SK-N-SH treated with all-trans-retinoic acid at 6 μM for 48 hours (cell line): Measurements from ENCODE around the gene LYRM4.

Source experiments
- ATAC-seq: fragments of 200-7000 bp; cut with Tn5 transposase; 3 replicates; pipeline ENCODE4 v1.9.1; 2020; ENCODE audit warnings: mild to moderate bottlenecking, moderate library complexity
- ARNTL ChIP-seq: fragments of 450-650 bp; formaldehyde crosslinking; IDR thresholded peaks from 2 replicates; pipeline ENCODE4 v1.5.0; 2020; ENCODE audit warnings: low read depth, mild to moderate bottlenecking, moderate library complexity, borderline replicate concordance
- BACH2 ChIP-seq: fragments of 250-450 bp; sonication (Bioruptor Pico); IDR thresholded peaks from 2 replicates; pipeline ENCODE4 v1.9.0; 2021; ENCODE audit warnings: mild to moderate bottlenecking, borderline replicate concordance
- CREB5 ChIP-seq: fragments of 250-450 bp; sonication (Bioruptor Pico); IDR thresholded peaks from 2 replicates; pipeline ENCODE4 v1.5.1; 2020; ENCODE audit warnings: low read depth, mild to moderate bottlenecking, moderate library complexity
- CSDC2 ChIP-seq: fragments of 250-450 bp; sonication (Bioruptor Pico); IDR thresholded peaks from 2 replicates; pipeline ENCODE4 v1.5.0; 2020; ENCODE audit warnings: mild to moderate bottlenecking, moderate library complexity
- CSRNP3 ChIP-seq: fragments of 250-450 bp; sonication (Bioruptor Pico); IDR thresholded peaks from 2 replicates; pipeline ENCODE4 v1.5.1; 2021; ENCODE audit warnings: mild to moderate bottlenecking, moderate library complexity
- ESRRG ChIP-seq: fragments of 250-450 bp; sonication (Bioruptor Pico); IDR thresholded peaks from 2 replicates; pipeline ENCODE4 v1.6.1; 2021; ENCODE audit warnings: mild to moderate bottlenecking
- GLIS3 ChIP-seq: fragments of 250-450 bp; sonication (Bioruptor Pico); IDR thresholded peaks from 2 replicates; pipeline ENCODE4 v1.5.0; 2020; ENCODE audit warnings: mild to moderate bottlenecking, moderate library complexity
- ISL1 ChIP-seq: fragments of 250-450 bp; sonication (Bioruptor Pico); IDR thresholded peaks from 2 replicates; pipeline ENCODE4 v2.1.2; 2022; ENCODE audit warnings: mild to moderate bottlenecking, moderate library complexity
- OSR1 ChIP-seq: fragments of 250-450 bp; sonication (Bioruptor Pico); IDR thresholded peaks from 2 replicates; pipeline ENCODE4 v1.8.0; 2022; ENCODE audit warnings: moderate library complexity, mild to moderate bottlenecking, inconsistent platforms
- PATZ1 ChIP-seq: fragments of 250-450 bp; sonication (Bioruptor Pico); IDR thresholded peaks from 2 replicates; pipeline ENCODE4 v1.8.0; 2020; ENCODE audit warnings: mild to moderate bottlenecking, moderate library complexity, borderline replicate concordance
- PPARA ChIP-seq: fragments of 250-450 bp; sonication (Bioruptor Pico); IDR thresholded peaks from 2 replicates; pipeline ENCODE4 v1.5.0; 2020; ENCODE audit warnings: mild to moderate bottlenecking, borderline replicate concordance
- RARB ChIP-seq: fragments of 250-450 bp; sonication (Bioruptor Pico); IDR thresholded peaks from 2 replicates; pipeline ENCODE4 v1.8.0; 2021; ENCODE audit warnings: mild to moderate bottlenecking, moderate library complexity
- SNAI2 ChIP-seq: fragments of 250-450 bp; sonication (Bioruptor Pico); IDR thresholded peaks from 2 replicates; pipeline ENCODE4 v1.5.0; 2020; ENCODE audit warnings: mild to moderate bottlenecking, moderate library complexity
- TCF4 ChIP-seq: fragments of 250-450 bp; sonication (Bioruptor Pico); IDR thresholded peaks from 2 replicates; pipeline ENCODE4 v1.8.0; 2021; ENCODE audit warnings: mild to moderate bottlenecking, moderate library complexity, borderline replicate concordance
- TOX ChIP-seq: fragments of 250-450 bp; sonication (Bioruptor Pico); IDR thresholded peaks from 2 replicates; pipeline ENCODE4 v1.8.0; 2021; ENCODE audit warnings: mild to moderate bottlenecking, moderate library complexity, borderline replicate concordance
- TSHZ2 ChIP-seq: fragments of 250-450 bp; sonication (Bioruptor Pico); IDR thresholded peaks from 2 replicates; pipeline ENCODE4 v1.5.0; 2020; ENCODE audit warnings: mild to moderate bottlenecking, moderate library complexity
- ZC3H10 ChIP-seq: fragments of 250-450 bp; sonication (Bioruptor Pico); IDR thresholded peaks from 2 replicates; pipeline ENCODE4 v1.5.1; 2021; ENCODE audit warnings: mild to moderate bottlenecking, moderate library complexity
- ZFP3 ChIP-seq: fragments of 250-450 bp; sonication (Bioruptor Pico); IDR thresholded peaks from 2 replicates; pipeline ENCODE4 v1.5.0; 2020; ENCODE audit warnings: mild to moderate bottlenecking, moderate library complexity
- ZFP30 ChIP-seq: fragments of 450-650 bp; formaldehyde crosslinking; IDR thresholded peaks from 2 replicates; pipeline ENCODE4 v1.5.0; 2022; ENCODE audit warnings: mild to moderate bottlenecking, moderate library complexity
- ZNF565 ChIP-seq: fragments of 450-650 bp; formaldehyde crosslinking; conservative IDR thresholded peaks from 2 replicates; pipeline ENCODE4 v1.5.0; 2020; ENCODE audit warnings: low read depth, mild to moderate bottlenecking, moderate library complexity
- ZNF70 ChIP-seq: fragments of 450-650 bp; formaldehyde crosslinking; IDR thresholded peaks from 2 replicates; pipeline ENCODE4 v1.5.0; 2020; ENCODE audit warnings: mild to moderate bottlenecking, moderate library complexity
- ZNF8 ChIP-seq: fragments of 450-650 bp; formaldehyde crosslinking; IDR thresholded peaks from 2 replicates; pipeline ENCODE4 v1.5.0; 2020; ENCODE audit warnings: mild to moderate bottlenecking, moderate library complexity

LYRM4 gene

GRCh38 chr6:5201271-5201670 lies 59.5 kb downstream of the LYRM4 start:
- no peak for TF ChIP-seq ARNTL
- ATAC-seq, result no peak; the same call in 2 of the 3 replicates

GRCh38 chr6:5199702-5200101 lies 61.0 kb downstream of the LYRM4 start:
- TF ChIP-seq CSDC2, result no peak
- TF ChIP-seq TOX (CRISPR knock-in tag), result no peak
- TF ChIP-seq TCF4 (CRISPR knock-in tag), result no peak
- no peak for TF ChIP-seq ZNF70
- TF ChIP-seq GLIS3, result no peak
- TF ChIP-seq ZFP30 (CRISPR knock-in tag), result no peak
- ATAC-seq, result no peak

- ATAC-seq, result no peak
- TF ChIP-seq ARNTL (no peak), CREB5 (CRISPR knock-in tag) (no peak), ZC3H10 (no peak), ESRRG (CRISPR knock-in tag) (no peak), PATZ1 (CRISPR knock-in tag) (no peak)
- TF ChIP-seq, all 23 proteins: peak for 0
Measured at GRCh38 chr6:5199283-5199682, 61.5 kb downstream of the LYRM4 start.

GRCh38 chr6:5197084-5197483 lies 63.7 kb downstream of the LYRM4 start:
- TF ChIP-seq ARNTL, result no peak
- TF ChIP-seq ZC3H10, result no peak
- no peak for TF ChIP-seq ZNF70
- TF ChIP-seq CSRNP3 (CRISPR knock-in tag), result no peak
- no peak for TF ChIP-seq ZFP30 (CRISPR knock-in tag)
- TF ChIP-seq ZNF8, result no peak
- no peak for TF ChIP-seq ZFP3 (CRISPR knock-in tag)
- TF ChIP-seq TCF4 (CRISPR knock-in tag), result no peak
- no peak for TF ChIP-seq TOX (CRISPR knock-in tag)
- TF ChIP-seq OSR1 (CRISPR knock-in tag), result no peak
- no peak for TF ChIP-seq ZNF565 (CRISPR knock-in tag)
- no peak for TF ChIP-seq CSDC2
- no peak for TF ChIP-seq BACH2 (CRISPR knock-in tag)
- TF ChIP-seq PPARA (CRISPR knock-in tag), result no peak
- no peak for ATAC-seq

GRCh38 chr6:5192135-5192794 lies 68.5 kb downstream of the LYRM4 start:
- ATAC-seq, result no peak
- TF ChIP-seq SNAI2 (CRISPR knock-in tag) (no peak), TOX (CRISPR knock-in tag) (no peak), ZC3H10 (no peak), PATZ1 (CRISPR knock-in tag) (no peak), BACH2 (CRISPR knock-in tag) (no peak), ISL1 (CRISPR knock-in tag) (no peak), TCF4 (CRISPR knock-in tag) (no peak), ZNF8 (no peak), CSRNP3 (CRISPR knock-in tag) (no peak), GLIS3 (no peak), RARB (CRISPR knock-in tag) (no peak), CREB5 (CRISPR knock-in tag) (no peak), TSHZ2 (CRISPR knock-in tag) (no peak), ZFP30 (CRISPR knock-in tag) (no peak), OSR1 (CRISPR knock-in tag) (no peak)
